Left lung (tissue), 14 donors: ENCODE data around the gene FOXA2. TPM values are rescaled to one million over a fixed set of nuclear protein-coding genes. Genes with fewer than 3 reads are reported as not detected.

Experiments used
- ATAC-seq: fragments of 200-7000 bp; cut with Tn5 transposase; one replicate; pipeline ENCODE4 v1.9.1; 2020; ENCODE audit warnings: moderate library complexity
- DNase-seq, 4 donors: peaks; one replicate each; pipeline ENCODE4 v3.0.0-alpha.2; 2013 to 2020
- H3K27ac ChIP-seq, 2 donors: fragments of 200-600 bp; sonication (generic) in 1 of 2; one replicate each; pipeline versions ENCODE4 v1.5.0 to v1.8.0; 2020 to 2021
- H3K27me3 ChIP-seq, 2 donors: fragments of 200-600 bp; sonication (generic) in 1 of 2; one replicate each; pipeline versions ENCODE4 v1.5.0 to v1.8.0; 2020 to 2021
- H3K36me3 ChIP-seq, 2 donors: fragments of 200-600 bp; sonication (generic) in 1 of 2; one replicate each; pipeline versions ENCODE4 v1.5.0 to v1.8.0; 2020 to 2021
- H3K4me1 ChIP-seq, 2 donors: fragments of 200-600 bp; one replicate each; pipeline ENCODE4 v1.8.0; 2021
- H3K4me3 ChIP-seq, 2 donors: fragments of 200-600 bp; sonication (generic) in 1 of 2; one replicate each; pipeline versions ENCODE4 v1.5.0 to v1.8.0; 2020 to 2021; ENCODE audit warnings: mild to moderate bottlenecking in 1 of 2
- H3K9me3 ChIP-seq, 2 donors: fragments of 200-600 bp; sonication (generic) in 1 of 2; one replicate each; pipeline versions ENCODE4 v1.5.0 to v1.8.0; 2020 to 2021
- intact Hi-C, 2 donors: fragments of 100-400 bp; cut with DNase I; formaldehyde crosslinking; loops; one replicate each; pipeline versions ENCODE4 v1.11.2 to v1.14.2; 2022
- long read RNA-seq, 12 donors: library from polyadenylated mRNA in 2 of 12; unstranded in 2 of 12; transcript quantifications; one replicate each; pipeline ENCODE4 v2.0.0 and lab custom pipeline, GENCODE V29; 2019 to 2026
- polyA plus RNA-seq, 6 donors: library from polyadenylated mRNA; unstranded; fragments of 120-200 nt; gene quantifications; one replicate each; pipeline ENCODE4 v1.2.1, GENCODE V29; 2013; ENCODE audit not compliant: insufficient read length in 6 of 6
- total RNA-seq, 2 donors: library from RNA; stranded (reverse); fragmentation: NEBNext Ultra II Directional; extraction: Animal tissue kit (Norgen Biotek cat#: 25700); gene quantifications; one replicate each; pipeline ENCODE4 v1.2.1, GENCODE V29; 2021
- TF ChIP-seq, protein P1 (sequence below), 2 donors: fragments of 200-600 bp; sonication (generic) in 1 of 2; IDR thresholded peaks; one replicate each; pipeline versions ENCODE4 v1.5.0 to v1.8.0; 2021; ENCODE audit warnings: antibody characterized with exemption in 2 of 2
- donor health status: DM: no; HTN: yes; CAD: no.
- donor health status: DM: no; HTN: no; CAD: no.

Gene FOXA2
- 10 to 100 TPM; 24.0 to 39.8 TPM for total RNA-seq
- 10 to 100 TPM; 24.7 to 43.5 (median 33.6) TPM for polyA plus RNA-seq
- long read RNA-seq, donor 1, transcript FOXA2-202 (2 exons, 2,422 nt) = major isoform, 36 of 36 reads
- long read RNA-seq, donor 1, partial matches to known transcripts = 0 of 36 reads
- long read RNA-seq, donor 1, other reads (novel, unspliced or antisense) = 0 of 36 reads
- long read RNA-seq, donor 2, transcript FOXA2-202 (2 exons, 2,422 nt) = major isoform, 26 of 26 reads
- long read RNA-seq, donor 2, partial matches to known transcripts = 0 of 26 reads
- long read RNA-seq, donor 2, other reads (novel, unspliced or antisense) = 0 of 26 reads
- long read RNA-seq, donor 3, transcript FOXA2-202 (2 exons, 2,422 nt) = major isoform, 17 of 17 reads
- long read RNA-seq, donor 3, partial matches to known transcripts = 0 of 17 reads
- long read RNA-seq, donor 3, other reads (novel, unspliced or antisense) = 0 of 17 reads
- long read RNA-seq, donor 4, partial matches to known transcripts = 0 of 10 reads
- long read RNA-seq, donor 4, other reads (novel, unspliced or antisense) = 10 of 10 reads
- long read RNA-seq, donor 5, transcript FOXA2-202 (2 exons, 2,422 nt) = major isoform, 42 of 42 reads
- long read RNA-seq, donor 5, partial matches to known transcripts = 0 of 42 reads
- long read RNA-seq, donor 5, other reads (novel, unspliced or antisense) = 0 of 42 reads
- long read RNA-seq, donor 6, transcript FOXA2-202 (2 exons, 2,422 nt) = major isoform, 12 of 12 reads
- long read RNA-seq, donor 6, partial matches to known transcripts = 0 of 12 reads
- long read RNA-seq, donor 6, other reads (novel, unspliced or antisense) = 0 of 12 reads
- long read RNA-seq, donor 7, transcript FOXA2-202 (2 exons, 2,422 nt) = major isoform, 27 of 27 reads
- long read RNA-seq, donor 7, partial matches to known transcripts = 0 of 27 reads
- long read RNA-seq, donor 7, other reads (novel, unspliced or antisense) = 0 of 27 reads
- long read RNA-seq, donor 8, transcript FOXA2-202 (2 exons, 2,422 nt) = major isoform, 46 of 46 reads
- long read RNA-seq, donor 8, partial matches to known transcripts = 0 of 46 reads
- long read RNA-seq, donor 8, other reads (novel, unspliced or antisense) = 0 of 46 reads
- long read RNA-seq, donor 9 = 0 reads
- long read RNA-seq, donor 10, partial matches to known transcripts = 0 of 6 reads
- long read RNA-seq, donor 10, other reads (novel, unspliced or antisense) = 3 of 6 reads
- long read RNA-seq, donor 11 = 0 reads
- long read RNA-seq, donor 12, transcript FOXA2-202 (2 exons, 2,422 nt) = major isoform, 39 of 39 reads
- long read RNA-seq, donor 12, partial matches to known transcripts = 0 of 39 reads
- long read RNA-seq, donor 12, other reads (novel, unspliced or antisense) = 0 of 39 reads

DNA sequence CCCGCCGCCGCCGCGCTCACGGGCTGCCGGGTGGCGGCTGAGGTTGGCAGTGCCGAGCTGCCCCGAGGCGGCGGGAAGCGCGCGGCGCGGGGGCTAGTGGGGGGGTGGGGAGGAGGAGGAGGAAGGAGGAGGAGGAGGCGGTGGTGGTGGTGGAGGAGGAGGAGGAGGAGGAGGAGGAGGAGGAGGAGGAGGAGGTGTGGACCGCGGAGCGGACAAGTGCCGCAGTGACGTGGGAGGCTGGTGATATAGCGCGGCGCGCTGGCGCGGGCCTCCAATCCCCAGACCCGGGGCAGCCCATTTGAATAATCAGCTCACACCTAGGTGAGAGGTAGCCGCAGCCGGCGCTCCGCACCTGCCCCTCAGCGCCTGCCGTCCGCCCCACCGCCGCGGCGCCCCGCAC lies at the start of gene FOXA2:
TSS of gene FOXA2 (minus strand) at position 51 of the 400 bp plus-strand sequence. CDS start 294 bp downstream, outside the sequence.
- no peaks in the 10 kb centered on the region for H3K36me3 ChIP-seq
- intact Hi-C loops = no loop called here
- TF ChIP-seq, protein P1, sequence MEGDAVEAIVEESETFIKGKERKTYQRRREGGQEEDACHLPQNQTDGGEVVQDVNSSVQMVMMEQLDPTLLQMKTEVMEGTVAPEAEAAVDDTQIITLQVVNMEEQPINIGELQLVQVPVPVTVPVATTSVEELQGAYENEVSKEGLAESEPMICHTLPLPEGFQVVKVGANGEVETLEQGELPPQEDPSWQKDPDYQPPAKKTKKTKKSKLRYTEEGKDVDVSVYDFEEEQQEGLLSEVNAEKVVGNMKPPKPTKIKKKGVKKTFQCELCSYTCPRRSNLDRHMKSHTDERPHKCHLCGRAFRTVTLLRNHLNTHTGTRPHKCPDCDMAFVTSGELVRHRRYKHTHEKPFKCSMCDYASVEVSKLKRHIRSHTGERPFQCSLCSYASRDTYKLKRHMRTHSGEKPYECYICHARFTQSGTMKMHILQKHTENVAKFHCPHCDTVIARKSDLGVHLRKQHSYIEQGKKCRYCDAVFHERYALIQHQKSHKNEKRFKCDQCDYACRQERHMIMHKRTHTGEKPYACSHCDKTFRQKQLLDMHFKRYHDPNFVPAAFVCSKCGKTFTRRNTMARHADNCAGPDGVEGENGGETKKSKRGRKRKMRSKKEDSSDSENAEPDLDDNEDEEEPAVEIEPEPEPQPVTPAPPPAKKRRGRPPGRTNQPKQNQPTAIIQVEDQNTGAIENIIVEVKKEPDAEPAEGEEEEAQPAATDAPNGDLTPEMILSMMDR (IDR thresholded peaks at IDR 0.05) = no peak
- ATAC-seq (peak; percentile 71), DNase-seq (peak in 3 of 4 donors; percentile 87 to 91 (median 88))
- peaks cover 88 to 100% of the 10 kb centered on the region in 2 donors for H3K27me3 ChIP-seq
- peak within 1 kb of the TSS; percentile 30 to 41 for H3K4me3 ChIP-seq
- H3K27ac ChIP-seq = peak within 1 kb of the TSS; percentile 81 to 91
- H3K9me3 ChIP-seq = no peaks in the 10 kb centered on the region
- peaks cover 0 to 14% of the 10 kb centered on the region in 2 donors for H3K4me1 ChIP-seq

DNA sequence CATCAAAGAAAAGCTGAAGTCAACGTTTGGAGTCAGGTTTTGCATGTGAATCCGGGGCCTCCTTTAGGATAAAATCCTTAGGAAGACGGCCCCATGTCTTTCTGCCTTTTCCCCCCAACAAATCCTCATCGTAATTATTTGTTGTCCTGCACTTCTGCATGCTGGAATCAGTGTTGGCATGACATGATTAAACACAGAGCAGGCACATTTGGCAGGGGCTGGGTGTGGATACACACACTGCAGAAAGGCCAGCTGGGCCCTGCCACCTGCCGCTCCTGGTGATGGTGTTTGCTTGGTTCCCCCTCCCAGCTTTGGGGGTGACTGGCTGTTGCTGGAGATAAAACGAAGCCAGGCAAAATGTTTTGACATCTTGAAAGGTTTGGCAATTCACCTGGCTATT lies 46.3 kb upstream of the FOXA2 start:
- H3K4me1 ChIP-seq = no peaks in the 10 kb centered on the region
- TF ChIP-seq, protein P1 (IDR thresholded peaks at IDR 0.05) = no peak
- no peaks in the 10 kb centered on the region for H3K9me3 ChIP-seq
- DNase-seq = peak in 1 of 4 donors; percentile 43
- H3K36me3 ChIP-seq = no peaks in the 10 kb centered on the region
- no peak overlapping the region for H3K27ac ChIP-seq
- H3K4me3 ChIP-seq = no peak overlapping the region
- no peaks in the 10 kb centered on the region for H3K27me3 ChIP-seq
- ATAC-seq = no peak
- intact Hi-C loops = no loop called here

GRCh38 chr20:22629927-22630326 lies 45.6 kb upstream of the FOXA2 start:
- TF ChIP-seq, protein P1 (IDR thresholded peaks at IDR 0.05) = no peak
- intact Hi-C loops = no loop called here
- Histone ChIP-seq H3K27ac (no peak overlapping the region), H3K9me3 (no peaks in the 10 kb centered on the region), H3K4me3 (no peak overlapping the region), H3K36me3 (no peaks in the 10 kb centered on the region), H3K27me3 (no peaks in the 10 kb centered on the region), H3K4me1 (no peaks in the 10 kb centered on the region)
- ATAC-seq (no peak), DNase-seq (no peak)

GRCh38 chr20:22629447-22629846 lies 45.1 kb upstream of the FOXA2 start:
- intact Hi-C loops = no loop called here

More at GRCh38 chr20:22629447-22629846, 45.1 kb upstream of the FOXA2 start:
- TF ChIP-seq, protein P1 (IDR thresholded peaks at IDR 0.05) = no peak
- H3K4me3 ChIP-seq = no peak overlapping the region
- no peaks in the 10 kb centered on the region for H3K4me1 ChIP-seq
- no peak overlapping the region for H3K27ac ChIP-seq
- no peak for ATAC-seq
- DNase-seq = no peak
- no peaks in the 10 kb centered on the region for H3K36me3 ChIP-seq
- H3K9me3 ChIP-seq = no peaks in the 10 kb centered on the region
- H3K27me3 ChIP-seq = no peaks in the 10 kb centered on the region
